NCI-H1436 (cell line): ENCODE measurements around the gene MEIS2.
A peak's percentile ranks its signal among the peaks of the same experiment; 100 is the strongest.

Source experiments
- DNase-seq: peaks from one replicate; lab custom pipeline; 2025; lab: John Stamatoyannopoulos, UW

Gene MEIS2

GRCh38 chr15:37041042-37041441 is 59.3 kb downstream of the MEIS2 start:
- DNase-seq: no peak

- no peak for DNase-seq
These were observed 60.1 kb downstream of the MEIS2 start for GRCh38 chr15:37040072-37040742.

GRCh38 chr15:37038716-37039106 is 61.6 kb downstream of the MEIS2 start:
- peak; percentile 22 for DNase-seq

GRCh38 chr15:37037850-37038715 is 62.3 kb downstream of the MEIS2 start:
- no peak for DNase-seq

- peak; percentile 27 for DNase-seq
These were observed 63.2 kb downstream of the MEIS2 start for GRCh38 chr15:37037071-37037655.

GRCh38 chr15:37034835-37035748 is 65.3 kb downstream of the MEIS2 start:
- DNase-seq: no peak

- no peak for DNase-seq
These were observed 66.0 kb downstream of the MEIS2 start for GRCh38 chr15:37034392-37034791.

- DNase-seq: peak; percentile 42
These were observed 68.1 kb downstream of the MEIS2 start for GRCh38 chr15:37032091-37032775.

GRCh38 chr15:37031198-37031597 is 69.2 kb downstream of the MEIS2 start:
- no peak for DNase-seq

GRCh38 chr15:37028625-37029296 is 71.6 kb downstream of the MEIS2 start:
- no peak for DNase-seq

- DNase-seq: no peak
These were observed 79.5 kb downstream of the MEIS2 start for GRCh38 chr15:37020852-37021251.

GRCh38 chr15:37019479-37020433 is 80.6 kb downstream of the MEIS2 start:
- DNase-seq: no peak

- no peak for DNase-seq
These were observed 83.2 kb downstream of the MEIS2 start for GRCh38 chr15:37017031-37017625.

GRCh38 chr15:37016231-37016630 is 84.1 kb downstream of the MEIS2 start:
- DNase-seq: no peak

- DNase-seq: no peak
These were observed 84.9 kb downstream of the MEIS2 start for GRCh38 chr15:37015451-37015850.

- peak; percentile 28 for DNase-seq
These were observed 85.3 kb downstream of the MEIS2 start for GRCh38 chr15:37015035-37015434.

- no peak for DNase-seq
These were observed 85.8 kb downstream of the MEIS2 start for GRCh38 chr15:37014566-37014965.

- DNase-seq: no peak
These were observed 86.2 kb downstream of the MEIS2 start for GRCh38 chr15:37014137-37014536.

GRCh38 chr15:37010595-37010994 is 89.8 kb downstream of the MEIS2 start:
- DNase-seq: no peak
